HAP-1 (cell line): ENCODE data around the gene STX5.
A peak's percentile ranks its signal among the peaks of the same experiment; 100 is the strongest.

ENCODE experiments used
- DNase-seq, 2 experiments: peaks; one replicate each; pipeline ENCODE4 v3.0.0-alpha.2; 2016 to 2020; ENCODE audit warnings: low spot score in 2 of 2
- H3K27me3 ChIP-seq: fragments of 250-450 bp; sonication (Bioruptor Pico); 2 replicates; pipeline ENCODE4 v1.5.1; 2020; ENCODE audit warnings: low read depth, mild to moderate bottlenecking, moderate library complexity
- H3K36me3 ChIP-seq: fragments of 250-450 bp; sonication (Bioruptor Pico); replicated peaks from 2 replicates; pipeline ENCODE4 v1.5.1; 2020; ENCODE audit warnings: mild to moderate bottlenecking
- H3K4me1 ChIP-seq: fragments of 250-450 bp; sonication (Bioruptor Pico); 2 replicates; pipeline ENCODE4 v1.5.1; 2020; ENCODE audit warnings: mild to moderate bottlenecking
- H3K4me3 ChIP-seq: fragments of 250-450 bp; sonication (Bioruptor Pico); 2 replicates; pipeline ENCODE4 v1.5.1; 2020; ENCODE audit warnings: mild to moderate bottlenecking, moderate library complexity
- H3K9me3 ChIP-seq: fragments of 250-450 bp; sonication (Bioruptor Pico); 2 replicates; pipeline ENCODE4 v1.5.1; 2020; ENCODE audit warnings: mild to moderate bottlenecking, moderate library complexity
- in situ Hi-C: fragments of 300-500 bp; cut with MboI; formaldehyde crosslinking; loops from 3 replicates; pipeline ENCODE4 v1.14.3; 2020; ENCODE audit warnings: low sequenced_read_pairs, inconsistent platforms, mixed read lengths

STX5 gene

GRCh38 chr11:62801071-62801470 lies 30.8 kb downstream of the STX5 start:
- H3K4me1 ChIP-seq: peaks cover 3% of the 10 kb centered on the region
- no peak overlapping the region for H3K4me3 ChIP-seq
- no peak for DNase-seq
- H3K9me3 ChIP-seq: no peaks in the 10 kb centered on the region
- H3K36me3 ChIP-seq: peaks cover 69% of the 10 kb centered on the region
- in situ Hi-C loops: no loop called here
- H3K27me3 ChIP-seq: no peaks in the 10 kb centered on the region

- no peaks in the 10 kb centered on the region for H3K4me1 ChIP-seq
- H3K4me3 ChIP-seq: no peak overlapping the region
- H3K36me3 ChIP-seq: peaks cover 85% of the 10 kb centered on the region
- DNase-seq: no peak
- in situ Hi-C loops: no loop called here
- no peaks in the 10 kb centered on the region for H3K9me3 ChIP-seq
- H3K27me3 ChIP-seq: no peaks in the 10 kb centered on the region
These were observed 32.4 kb downstream of the STX5 start for GRCh38 chr11:62799486-62799885.

GRCh38 chr11:62796281-62796680 lies 35.6 kb downstream of the STX5 start:
- H3K9me3 ChIP-seq: no peaks in the 10 kb centered on the region
- in situ Hi-C loops: no loop called here
- H3K4me1 ChIP-seq: no peaks in the 10 kb centered on the region
- no peaks in the 10 kb centered on the region for H3K27me3 ChIP-seq
- peaks cover 83% of the 10 kb centered on the region for H3K36me3 ChIP-seq
- H3K4me3 ChIP-seq: no peak overlapping the region
- DNase-seq: no peak

- in situ Hi-C loops: no loop called here
- Histone ChIP-seq H3K4me3 (no peak overlapping the region), H3K9me3 (no peaks in the 10 kb centered on the region), H3K4me1 (peaks cover 3% of the 10 kb centered on the region; the same call in 1 of the 2 replicates), H3K27me3 (no peaks in the 10 kb centered on the region), H3K36me3 (peaks cover 77% of the 10 kb centered on the region)
- DNase-seq: no peak
These were observed 37.6 kb downstream of the STX5 start for GRCh38 chr11:62794201-62794775.

- Histone ChIP-seq H3K4me3 (peak overlapping the region; percentile 87), H3K4me1 (peaks cover 7% of the 10 kb centered on the region), H3K27me3 (no peaks in the 10 kb centered on the region), H3K9me3 (no peaks in the 10 kb centered on the region), H3K36me3 (peaks cover 70% of the 10 kb centered on the region)
- in situ Hi-C loops: no loop called here
- no peak for DNase-seq
These were observed 39.7 kb downstream of the STX5 start for GRCh38 chr11:62792202-62792575.

- peaks cover 7% of the 10 kb centered on the region for H3K4me1 ChIP-seq
- DNase-seq: peak; percentile 77 to 93
- H3K27me3 ChIP-seq: no peaks in the 10 kb centered on the region
- H3K36me3 ChIP-seq: peaks cover 72% of the 10 kb centered on the region
- peak within 1 kb of the TSS; percentile 87 for H3K4me3 ChIP-seq
- no peaks in the 10 kb centered on the region for H3K9me3 ChIP-seq
- in situ Hi-C loops: no loop called here
These were observed 40.2 kb downstream of the STX5 start, which contains the start of gene TMEM223 for GRCh38 chr11:62791501-62792201. TMEM223 (minus strand) TSS chr11:62792006; CDS start chr11:62791994, 12 bp downstream.

GRCh38 chr11:62789576-62789975 lies 42.3 kb downstream of the STX5 start:
- in situ Hi-C loops: no loop called here
- H3K9me3 ChIP-seq: no peaks in the 10 kb centered on the region
- H3K4me1 ChIP-seq: peaks cover 9% of the 10 kb centered on the region
- no peaks in the 10 kb centered on the region for H3K27me3 ChIP-seq
- no peak overlapping the region for H3K4me3 ChIP-seq
- peaks cover 57% of the 10 kb centered on the region for H3K36me3 ChIP-seq
- DNase-seq: no peak

GRCh38 chr11:62788991-62789390 lies 42.9 kb downstream of the STX5 start:
- H3K4me1 ChIP-seq: peaks cover 9% of the 10 kb centered on the region
- peaks cover 52% of the 10 kb centered on the region for H3K36me3 ChIP-seq
- H3K27me3 ChIP-seq: no peaks in the 10 kb centered on the region
- in situ Hi-C loops: no loop called here
- no peak overlapping the region for H3K4me3 ChIP-seq
- H3K9me3 ChIP-seq: no peaks in the 10 kb centered on the region
- DNase-seq: no peak

- Histone ChIP-seq H3K36me3 (peaks cover 48% of the 10 kb centered on the region), H3K27me3 (no peaks in the 10 kb centered on the region), H3K4me1 (peaks cover 9% of the 10 kb centered on the region), H3K4me3 (peak within 1 kb of the TSS; percentile 71), H3K9me3 (no peaks in the 10 kb centered on the region)
- DNase-seq: peak; percentile 97 to 99
- in situ Hi-C loops: no loop called here
These were observed 44.7 kb downstream of the STX5 start, which contains the start of gene TMEM179B for GRCh38 chr11:62787005-62787759. TMEM179B (plus strand) TSS chr11:62787402; CDS start chr11:62787432, 30 bp downstream.

- H3K4me1 ChIP-seq: peaks cover 9% of the 10 kb centered on the region
- H3K4me3 ChIP-seq: peak overlapping the region; percentile 71
- H3K36me3 ChIP-seq: peaks cover 48% of the 10 kb centered on the region
- DNase-seq: peak; percentile 79 to 92
- H3K27me3 ChIP-seq: no peaks in the 10 kb centered on the region
- H3K9me3 ChIP-seq: no peaks in the 10 kb centered on the region
- in situ Hi-C loops: no loop called here
These were observed 45.4 kb downstream of the STX5 start for GRCh38 chr11:62786318-62787004.

- peaks cover 38% of the 10 kb centered on the region for H3K36me3 ChIP-seq
- peaks cover 3% of the 10 kb centered on the region; the same call in 1 of the 2 replicates for H3K4me1 ChIP-seq
- H3K9me3 ChIP-seq: no peaks in the 10 kb centered on the region
- H3K4me3 ChIP-seq: no peak overlapping the region
- no peaks in the 10 kb centered on the region for H3K27me3 ChIP-seq
- no peak for DNase-seq
- in situ Hi-C loops: no loop called here
These were observed 49.1 kb downstream of the STX5 start for GRCh38 chr11:62782753-62783152.

GRCh38 chr11:62778441-62778840 lies 53.4 kb downstream of the STX5 start:
- Histone ChIP-seq H3K36me3 (peaks cover 34% of the 10 kb centered on the region), H3K4me3 (no peak overlapping the region), H3K27me3 (no peaks in the 10 kb centered on the region), H3K4me1 (no peaks in the 10 kb centered on the region), H3K9me3 (no peaks in the 10 kb centered on the region)
- in situ Hi-C loops: no loop called here
- no peak for DNase-seq

GRCh38 chr11:62777389-62777788 lies 54.5 kb downstream of the STX5 start:
- in situ Hi-C loops: no loop called here
- Histone ChIP-seq H3K36me3 (peaks cover 28% of the 10 kb centered on the region), H3K9me3 (no peaks in the 10 kb centered on the region), H3K4me1 (no peaks in the 10 kb centered on the region), H3K4me3 (no peak overlapping the region), H3K27me3 (no peaks in the 10 kb centered on the region)
- no peak for DNase-seq
